Neural progenitor cell (in vitro differentiated cells): Measurements from ENCODE around the gene MPV17L2.

ENCODE experiments used
- EZH2 ChIP-seq: fragments of 200-600 bp; sonication (generic); IDR thresholded peaks from 2 replicates; pipeline ENCODE4 v1.6.1; 2017; ENCODE audit warnings: antibody characterized with exemption, mild to moderate bottlenecking, moderate library complexity
- TF ChIP-seq, protein P1 (sequence below): fragments of 200-600 bp; sonication (generic); IDR thresholded peaks from 2 replicates; pipeline ENCODE4 v1.5.1; 2017; ENCODE audit warnings: antibody characterized with exemption, mild to moderate bottlenecking

DNA sequence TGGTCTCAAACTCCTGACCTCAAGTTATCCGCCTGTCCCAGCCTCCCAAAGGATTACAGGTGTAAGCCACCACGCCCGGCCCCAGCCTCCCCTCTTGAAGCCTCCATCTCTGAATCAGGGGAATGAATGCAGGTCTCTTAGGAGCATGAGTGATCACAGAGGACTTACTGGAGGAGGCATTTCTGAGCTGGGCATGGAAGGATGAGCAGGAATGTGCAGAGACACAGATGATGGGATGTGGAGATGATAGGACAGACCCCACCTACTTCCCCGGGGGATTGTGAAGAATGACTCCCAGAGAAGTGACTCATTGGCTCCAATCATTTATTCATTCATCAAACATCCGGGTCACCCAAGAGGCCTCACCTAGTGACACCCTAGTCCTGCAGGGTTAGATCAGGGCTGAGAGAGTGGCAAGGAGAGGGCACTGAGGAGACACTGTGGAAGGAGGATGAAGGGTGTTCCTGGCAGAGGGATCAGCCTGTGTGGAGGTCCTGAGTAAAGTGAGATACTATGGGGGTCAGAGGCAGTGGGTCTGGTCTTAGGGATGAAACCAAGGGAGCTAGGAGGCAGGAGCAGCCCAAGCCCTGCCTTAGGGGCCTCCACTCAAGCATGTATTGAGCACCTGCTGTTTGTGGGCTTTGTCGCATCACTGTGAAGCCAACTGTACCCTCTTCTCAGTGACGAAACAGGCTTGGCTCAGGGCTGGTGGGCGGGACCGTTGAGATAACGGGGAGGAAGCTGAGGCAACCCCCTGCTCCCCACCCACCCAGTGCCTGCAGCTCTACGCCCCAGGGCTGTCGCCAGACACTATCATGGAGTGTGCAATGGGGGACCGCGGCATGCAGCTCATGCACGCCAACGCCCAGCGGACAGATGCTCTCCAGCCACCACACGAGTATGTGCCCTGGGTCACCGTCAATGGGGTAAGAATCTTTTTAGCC is 16.4 kb upstream of the MPV17L2 start:
- TF ChIP-seq, protein P1, sequence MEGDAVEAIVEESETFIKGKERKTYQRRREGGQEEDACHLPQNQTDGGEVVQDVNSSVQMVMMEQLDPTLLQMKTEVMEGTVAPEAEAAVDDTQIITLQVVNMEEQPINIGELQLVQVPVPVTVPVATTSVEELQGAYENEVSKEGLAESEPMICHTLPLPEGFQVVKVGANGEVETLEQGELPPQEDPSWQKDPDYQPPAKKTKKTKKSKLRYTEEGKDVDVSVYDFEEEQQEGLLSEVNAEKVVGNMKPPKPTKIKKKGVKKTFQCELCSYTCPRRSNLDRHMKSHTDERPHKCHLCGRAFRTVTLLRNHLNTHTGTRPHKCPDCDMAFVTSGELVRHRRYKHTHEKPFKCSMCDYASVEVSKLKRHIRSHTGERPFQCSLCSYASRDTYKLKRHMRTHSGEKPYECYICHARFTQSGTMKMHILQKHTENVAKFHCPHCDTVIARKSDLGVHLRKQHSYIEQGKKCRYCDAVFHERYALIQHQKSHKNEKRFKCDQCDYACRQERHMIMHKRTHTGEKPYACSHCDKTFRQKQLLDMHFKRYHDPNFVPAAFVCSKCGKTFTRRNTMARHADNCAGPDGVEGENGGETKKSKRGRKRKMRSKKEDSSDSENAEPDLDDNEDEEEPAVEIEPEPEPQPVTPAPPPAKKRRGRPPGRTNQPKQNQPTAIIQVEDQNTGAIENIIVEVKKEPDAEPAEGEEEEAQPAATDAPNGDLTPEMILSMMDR, result no peak
- no peak for TF ChIP-seq EZH2
